Measurements from ENCODE around the gene HELQ.

- TF ChIP-seq ZNF274 (IDR thresholded peaks at IDR 0.05; ENCODE audit: low read depth, low read length) = no peak
- TF ChIP-seq SUZ12 (IDR thresholded peaks at IDR 0.05; ENCODE audit: extremely low read depth, insufficient read depth, insufficient read length) = no peak
Observed at GRCh38 chr4:83413676-83414075, 41.9 kb downstream of the HELQ start.
